Measurements from ENCODE around the gene DENND1A.

Gene DENND1A

DNA sequence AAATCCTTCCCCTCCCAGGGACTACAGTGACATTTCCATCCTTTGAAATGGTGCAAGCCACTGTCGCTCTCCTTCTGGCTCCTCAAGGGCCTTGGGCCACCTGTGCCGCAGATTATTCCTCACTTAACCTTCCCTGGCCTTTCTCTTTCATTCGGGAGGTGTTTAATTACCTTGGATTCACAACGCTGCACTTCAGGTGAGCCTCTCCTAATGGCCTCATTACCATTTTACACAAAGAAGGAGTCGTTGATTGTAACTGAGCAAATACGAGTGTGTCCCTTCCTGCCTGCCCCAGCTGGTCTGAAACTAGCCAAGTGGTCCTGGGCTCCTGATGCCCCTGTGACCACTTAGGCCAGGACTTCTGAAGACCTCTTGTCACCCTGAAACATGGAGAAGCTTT, 368.9 kb downstream of the DENND1A start:
- DNase-seq (ENCODE audit: low read depth in 2 of 2), result no peak
- TF ChIP-seq, protein P1, sequence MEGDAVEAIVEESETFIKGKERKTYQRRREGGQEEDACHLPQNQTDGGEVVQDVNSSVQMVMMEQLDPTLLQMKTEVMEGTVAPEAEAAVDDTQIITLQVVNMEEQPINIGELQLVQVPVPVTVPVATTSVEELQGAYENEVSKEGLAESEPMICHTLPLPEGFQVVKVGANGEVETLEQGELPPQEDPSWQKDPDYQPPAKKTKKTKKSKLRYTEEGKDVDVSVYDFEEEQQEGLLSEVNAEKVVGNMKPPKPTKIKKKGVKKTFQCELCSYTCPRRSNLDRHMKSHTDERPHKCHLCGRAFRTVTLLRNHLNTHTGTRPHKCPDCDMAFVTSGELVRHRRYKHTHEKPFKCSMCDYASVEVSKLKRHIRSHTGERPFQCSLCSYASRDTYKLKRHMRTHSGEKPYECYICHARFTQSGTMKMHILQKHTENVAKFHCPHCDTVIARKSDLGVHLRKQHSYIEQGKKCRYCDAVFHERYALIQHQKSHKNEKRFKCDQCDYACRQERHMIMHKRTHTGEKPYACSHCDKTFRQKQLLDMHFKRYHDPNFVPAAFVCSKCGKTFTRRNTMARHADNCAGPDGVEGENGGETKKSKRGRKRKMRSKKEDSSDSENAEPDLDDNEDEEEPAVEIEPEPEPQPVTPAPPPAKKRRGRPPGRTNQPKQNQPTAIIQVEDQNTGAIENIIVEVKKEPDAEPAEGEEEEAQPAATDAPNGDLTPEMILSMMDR (IDR thresholded peaks at IDR 0.05; ENCODE audit: low read depth, low read length), result no peak
- H3K4me3 ChIP-seq (replicated peaks in 1 of 2; ENCODE audit: low read depth in 2 of 2, low read length in 2 of 2), result no peak overlapping the region

DNA sequence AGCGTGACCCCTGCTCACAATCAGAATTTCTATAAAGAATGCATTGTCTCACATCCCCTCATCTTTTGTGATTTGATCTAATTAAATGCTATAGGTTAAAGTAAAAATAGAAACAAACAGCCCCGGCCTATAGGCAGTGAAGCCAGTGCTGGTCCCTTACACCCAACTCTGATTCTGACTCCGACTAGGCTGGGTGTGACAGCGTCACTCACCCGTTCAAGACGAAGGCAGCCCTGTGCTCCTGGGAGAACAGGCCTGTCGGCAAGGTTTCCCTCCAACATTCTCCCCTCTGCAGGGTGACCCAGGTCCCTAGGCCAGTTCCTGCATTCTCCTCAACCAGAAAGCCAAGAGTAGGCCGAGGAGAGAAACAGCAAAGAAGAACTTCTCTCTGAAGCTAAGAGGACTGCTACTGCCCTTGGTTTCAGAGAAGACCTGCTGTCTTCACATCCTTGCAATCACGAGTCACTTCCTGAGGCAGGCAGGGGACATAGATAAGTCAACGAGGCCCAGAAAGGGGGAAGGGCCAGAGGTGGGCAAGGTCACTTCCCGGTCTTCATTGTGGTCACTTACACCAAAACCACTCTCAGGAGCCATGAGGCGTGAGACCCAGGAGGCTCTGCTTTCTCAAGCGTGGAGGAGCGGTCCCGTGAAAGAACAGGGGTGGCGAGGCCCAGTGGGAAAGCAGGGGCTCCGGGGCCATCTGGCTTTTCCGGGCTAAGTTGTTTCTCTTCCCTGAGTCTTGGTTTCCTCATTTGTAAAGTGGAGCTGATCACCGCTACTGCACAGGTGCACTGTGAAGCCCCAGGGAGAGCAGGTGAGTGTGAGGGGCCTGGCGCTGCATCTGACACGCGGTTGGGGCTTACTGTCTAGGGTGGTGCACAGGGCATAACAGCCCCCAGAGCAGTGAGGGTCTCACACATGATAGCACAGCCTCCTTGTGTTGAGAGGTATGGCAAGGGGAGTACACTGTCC, 373.2 kb downstream of the DENND1A start:
- no peak overlapping the region for H3K4me3 ChIP-seq (replicated peaks in 1 of 2; ENCODE audit: low read depth in 2 of 2, low read length in 2 of 2)
- TF ChIP-seq, protein P1 (IDR thresholded peaks at IDR 0.05; ENCODE audit: low read depth, low read length), result no peak
- DNase-seq (ENCODE audit: low read depth in 2 of 2), result no peak

DNA sequence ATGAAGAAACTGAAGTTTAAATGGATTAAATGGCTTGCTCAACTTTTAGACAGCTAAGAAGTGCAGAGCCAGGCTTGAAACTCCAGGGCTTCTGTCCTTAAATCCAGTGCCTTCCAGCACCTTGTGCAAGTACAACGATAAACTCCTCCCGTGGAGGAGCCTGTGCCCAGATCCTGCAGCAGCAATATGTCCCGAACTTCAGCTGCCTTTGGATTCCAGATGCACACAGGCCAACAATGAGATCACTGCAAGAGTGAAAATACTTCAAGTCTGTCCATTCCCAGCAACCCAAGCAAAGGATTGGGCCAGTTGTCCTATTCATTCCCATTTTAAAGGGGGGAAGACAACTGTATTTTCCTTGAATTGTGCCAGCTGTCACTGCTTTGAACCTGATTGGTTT, 374.3 kb downstream of the DENND1A start:
- no peak overlapping the region for H3K4me3 ChIP-seq (replicated peaks in 1 of 2; ENCODE audit: low read depth in 2 of 2, low read length in 2 of 2)
- no peak for DNase-seq (ENCODE audit: low read depth in 2 of 2)
- TF ChIP-seq, protein P1 (IDR thresholded peaks at IDR 0.05; ENCODE audit: low read depth, low read length), result no peak

DNA sequence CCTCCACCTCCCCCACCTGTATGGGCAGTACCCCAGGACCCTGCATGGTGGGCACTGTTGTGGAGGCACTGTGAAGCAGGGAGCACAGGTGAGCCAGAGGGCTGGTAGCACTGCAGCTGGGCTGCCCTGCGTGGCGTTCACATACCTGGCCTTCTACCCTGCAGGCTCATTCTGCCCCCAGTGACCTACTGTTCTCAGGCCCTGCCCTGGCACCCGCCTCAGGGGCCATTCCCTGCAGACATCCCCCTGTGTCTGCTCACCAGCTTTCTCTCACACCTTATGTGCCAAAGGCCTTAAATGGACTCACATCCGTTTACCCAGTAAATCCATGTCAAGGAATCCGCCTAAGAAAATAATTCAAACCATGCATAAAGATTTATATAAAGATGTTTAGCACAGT, 377.4 kb downstream of the DENND1A start:
- TF ChIP-seq, protein P1 (IDR thresholded peaks at IDR 0.05; ENCODE audit: low read depth, low read length), result no peak
- no peak overlapping the region for H3K4me3 ChIP-seq (replicated peaks in 1 of 2; ENCODE audit: low read depth in 2 of 2, low read length in 2 of 2)
- DNase-seq (ENCODE audit: low read depth in 2 of 2), result no peak

DNA sequence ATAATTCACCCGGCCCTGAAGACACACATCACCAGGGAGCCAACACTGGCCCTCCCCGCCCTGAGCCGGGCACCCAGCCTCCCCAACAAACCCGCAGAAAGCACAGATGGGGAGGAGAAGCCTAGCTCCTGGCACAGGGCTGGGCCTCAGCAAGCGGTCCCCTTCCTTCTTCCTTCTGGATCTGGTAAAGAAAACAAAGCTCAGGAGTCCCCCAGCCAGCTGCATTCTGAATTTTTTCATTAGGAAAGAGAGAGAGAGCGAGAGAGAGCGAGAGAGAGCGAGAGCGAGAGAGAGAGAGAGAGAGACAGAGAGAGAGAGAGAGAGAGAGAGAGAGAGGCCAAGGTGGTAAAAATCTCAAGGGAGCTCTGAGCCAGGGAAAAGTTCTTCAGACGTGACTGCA, 378.2 kb downstream of the DENND1A start:
- DNase-seq (ENCODE audit: low read depth in 2 of 2), result no peak
- H3K4me3 ChIP-seq (replicated peaks in 1 of 2; ENCODE audit: low read depth in 2 of 2, low read length in 2 of 2), result no peak overlapping the region
- TF ChIP-seq, protein P1 (IDR thresholded peaks at IDR 0.05; ENCODE audit: low read depth, low read length), result no peak

DNA sequence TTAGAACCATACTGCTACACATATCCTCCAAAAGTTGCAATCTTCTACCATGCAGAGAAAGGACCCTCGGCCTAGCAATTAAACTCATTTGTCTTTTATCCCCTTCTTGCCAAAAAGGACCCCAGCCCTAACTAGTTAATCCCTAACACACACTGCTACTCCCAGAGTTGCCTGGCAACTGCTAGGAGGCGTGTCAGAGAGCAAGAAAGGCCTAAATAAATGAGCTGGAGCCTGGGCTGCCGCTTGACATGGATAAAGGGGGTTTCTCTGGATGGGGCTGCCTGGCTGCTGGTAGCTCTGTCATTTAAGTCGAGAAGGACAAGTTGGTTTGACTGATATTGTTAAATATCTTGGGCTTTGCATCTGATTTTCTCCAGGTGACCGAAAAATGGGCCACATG, 379.1 kb downstream of the DENND1A start:
- no peak for DNase-seq (ENCODE audit: low read depth in 2 of 2)
- no peak overlapping the region for H3K4me3 ChIP-seq (replicated peaks in 1 of 2; ENCODE audit: low read depth in 2 of 2, low read length in 2 of 2)
- TF ChIP-seq, protein P1 (IDR thresholded peaks at IDR 0.05; ENCODE audit: low read depth, low read length), result no peak
